H9 (cell line): ENCODE results near the gene NCBP3. TPM values are rescaled to one million over a fixed set of nuclear protein-coding genes. Genes with fewer than 3 reads are reported as not detected.
A peak's percentile ranks its signal among the peaks of the same experiment; 100 is the strongest.

Experiments
- DNase-seq: peaks from one replicate; pipeline ENCODE4 v3.0.0-alpha.2; 2017
- H2AFZ ChIP-seq: one replicate; pipeline ENCODE4 v1.6.1; 2013; ENCODE audit warnings: mild to moderate bottlenecking, low read length, control low read depth, moderate library complexity
- H2AK5ac ChIP-seq: 2 replicates; pipeline ENCODE4 v1.6.1; 2013; ENCODE audit warnings: low read length, control low read depth, mixed read lengths; ENCODE audit not compliant: insufficient read length
- H2BK120ac ChIP-seq: one replicate; pipeline ENCODE4 v1.6.1; 2013; ENCODE audit warnings: low read depth, mild to moderate bottlenecking, low read length, control low read depth, inconsistent platforms; ENCODE audit not compliant: poor library complexity, severe bottlenecking
- H2BK12ac ChIP-seq: 2 replicates; pipeline ENCODE4 v1.6.1; 2013; ENCODE audit warnings: low read length, control low read depth, mixed read lengths, low read depth; ENCODE audit not compliant: insufficient read length
- H2BK15ac ChIP-seq: 2 replicates; pipeline ENCODE4 v1.6.1; 2013; ENCODE audit warnings: low read depth, low read length, control low read depth
- H2BK20ac ChIP-seq: one replicate; pipeline ENCODE4 v1.6.1; 2013; ENCODE audit warnings: low read depth, mild to moderate bottlenecking, low read length, control low read depth, inconsistent platforms; ENCODE audit not compliant: poor library complexity, severe bottlenecking
- H2BK5ac ChIP-seq: 2 replicates; pipeline ENCODE4 v1.6.1; 2013; ENCODE audit warnings: low read length, control low read depth, mixed read lengths; ENCODE audit not compliant: insufficient read length
- H3K14ac ChIP-seq: 2 replicates; pipeline ENCODE4 v1.6.1; 2013; ENCODE audit warnings: low read length, control low read depth; ENCODE audit not compliant: insufficient read depth
- H3K18ac ChIP-seq: 2 replicates; pipeline ENCODE4 v1.6.1; 2013; ENCODE audit warnings: low read depth, mild to moderate bottlenecking, mixed read lengths, low read length, control low read depth; ENCODE audit not compliant: insufficient read length
- H3K23ac ChIP-seq: 2 replicates; pipeline ENCODE4 v1.6.1; 2013; ENCODE audit warnings: low read length, control low read depth, mixed read lengths, low read depth; ENCODE audit not compliant: insufficient read length
- H3K23me2 ChIP-seq: 2 replicates; pipeline ENCODE4 v1.6.1; 2013; ENCODE audit warnings: low read depth, mild to moderate bottlenecking, mixed read lengths, low read length, control low read depth; ENCODE audit not compliant: insufficient read length, poor library complexity, severe bottlenecking
- H3K27ac ChIP-seq: 2 replicates; pipeline ENCODE4 v1.5.1; 2013; ENCODE audit warnings: low read length, control low read depth, mixed read lengths, low read depth; ENCODE audit not compliant: insufficient read length
- H3K27me3 ChIP-seq: 2 replicates; pipeline ENCODE4 v1.6.1; 2013; ENCODE audit warnings: low read length, control low read depth, inconsistent platforms; ENCODE audit not compliant: insufficient read depth
- H3K4ac ChIP-seq: 2 replicates; pipeline ENCODE4 v1.6.1; 2013; ENCODE audit warnings: low read depth, mild to moderate bottlenecking, control low read depth, inconsistent platforms, low read length, moderate library complexity
- H3K4me1 ChIP-seq: 2 replicates; pipeline ENCODE4 v1.6.1; 2013; ENCODE audit warnings: low read length, control low read depth, inconsistent platforms; ENCODE audit not compliant: insufficient read depth
- H3K4me2 ChIP-seq: 2 replicates; pipeline ENCODE4 v1.6.1; 2013; ENCODE audit warnings: low read length, control low read depth, mixed read lengths; ENCODE audit not compliant: insufficient read length, insufficient read depth
- H3K56ac ChIP-seq: 2 replicates; pipeline ENCODE4 v1.6.1; 2013; ENCODE audit warnings: low read depth, mild to moderate bottlenecking, mixed read lengths, low read length, control low read depth; ENCODE audit not compliant: insufficient read length
- H3K79me1 ChIP-seq: 2 replicates; pipeline ENCODE4 v1.6.1; 2013; ENCODE audit warnings: low read depth, mild to moderate bottlenecking, moderate library complexity, low read length, control low read depth, inconsistent platforms; ENCODE audit not compliant: insufficient read depth, poor library complexity, severe bottlenecking
- H3K79me2 ChIP-seq: 2 replicates; pipeline ENCODE4 v1.6.1; 2013; ENCODE audit warnings: low read length, control low read depth, inconsistent platforms; ENCODE audit not compliant: insufficient read depth
- H3K9ac ChIP-seq: 2 replicates; pipeline ENCODE4 v1.6.1; 2013; ENCODE audit warnings: low read length, control low read depth, mixed read lengths; ENCODE audit not compliant: insufficient read length; ENCODE audit errors: extremely low read depth
- H3K9me3 ChIP-seq: one replicate; pipeline ENCODE4 v1.6.1; 2013; ENCODE audit warnings: low read depth, low read length, inconsistent platforms; ENCODE audit not compliant: control insufficient read depth
- H3T11ph ChIP-seq: one replicate; pipeline ENCODE4 v1.6.1; 2013; ENCODE audit warnings: mild to moderate bottlenecking, low read length, control low read depth, inconsistent platforms
- H4K20me1 ChIP-seq: one replicate; pipeline ENCODE4 v1.6.1; 2013; ENCODE audit not compliant: control insufficient read depth, insufficient read length, insufficient read depth
- H4K5ac ChIP-seq: 2 replicates; pipeline ENCODE4 v1.6.1; 2013; ENCODE audit warnings: low read depth, mild to moderate bottlenecking, mixed read lengths, low read length, control low read depth; ENCODE audit not compliant: insufficient read length
- H4K8ac ChIP-seq: replicated peaks from 2 replicates; pipeline ENCODE4 v1.6.1; 2013; ENCODE audit warnings: low read length, control low read depth, mixed read lengths, low read depth; ENCODE audit not compliant: insufficient read length
- H4K91ac ChIP-seq: 2 replicates; pipeline ENCODE4 v1.6.1; 2013; ENCODE audit warnings: low read depth, mild to moderate bottlenecking, moderate library complexity, mixed read lengths, low read length, control low read depth; ENCODE audit not compliant: insufficient read length
- H3K27ac Mint-ChIP-seq, 3 experiments: 2 replicates in 2 of 3; 3 replicates in 1 of 3; pipeline ENCODE4 v1.8.0; 2020 to 2021; ENCODE audit warnings: mixed read lengths in 3 of 3, mild to moderate bottlenecking in 1 of 3, moderate library complexity in 1 of 3
- H3K27me3 Mint-ChIP-seq: 2 replicates; pipeline ENCODE4 v1.8.0; 2021; ENCODE audit warnings: low read depth, mild to moderate bottlenecking, moderate library complexity, mixed read lengths
- H3K36me3 Mint-ChIP-seq, 3 experiments: 2 replicates in 2 of 3; 3 replicates in 1 of 3; pipeline ENCODE4 v1.8.0; 2020 to 2021; ENCODE audit warnings: low read depth in 3 of 3, mixed read lengths in 3 of 3; ENCODE audit not compliant: insufficient read depth in 1 of 3
- H3K4me1 Mint-ChIP-seq, 2 experiments: 2 replicates each; pipeline ENCODE4 v1.8.0; 2020; ENCODE audit warnings: mixed read lengths in 2 of 2
- H3K4me3 Mint-ChIP-seq, 2 experiments: 2 replicates in 1 of 2; 3 replicates in 1 of 2; pipeline ENCODE4 v1.8.0; 2020 to 2021; ENCODE audit warnings: mild to moderate bottlenecking in 2 of 2, mixed read lengths in 2 of 2, moderate library complexity in 1 of 2
- H3K9me3 Mint-ChIP-seq, 2 experiments: 2 replicates in 1 of 2; 3 replicates in 1 of 2; pipeline ENCODE4 v1.8.0; 2020; ENCODE audit warnings: mild to moderate bottlenecking in 2 of 2, mixed read lengths in 2 of 2, moderate library complexity in 1 of 2
- CTCF ChIP-seq: fragments of 200-600 bp; sonication (generic); conservative IDR thresholded peaks from 3 replicates; pipeline ENCODE4 v1.8.0; 2021; ENCODE audit warnings: antibody characterized with exemption, mild to moderate bottlenecking
- WGBS: extraction: QIAGEN DNeasy Blood & Tissue Kit; methylation state at CpG from one replicate; pipeline ENCODE4 v1.1.7; 2013; ENCODE audit warnings: missing lambda C conversion rate, low lambda C conversion rate, mixed read lengths; ENCODE audit not compliant: insufficient read length; ENCODE audit errors: extremely low coverage; 5-methylcytosine and 5-hydroxymethylcytosine counted together
- total RNA-seq: library from RNA; stranded (reverse); gene quantifications from 2 replicates; pipeline ENCODE4 v1.2.1, GENCODE V29; 2021

Gene NCBP3
- total RNA-seq, 1 experiment from 2014 or later = 45.7 TPM

GRCh38 chr17:3892095-3892998 is 46.3 kb upstream of the NCBP3 start:
- no peak overlapping the region for H3K56ac ChIP-seq
- H3K27me3 Mint-ChIP-seq = peaks cover 12% of the 10 kb centered on the region
- H3K23me2 ChIP-seq = peaks cover 6% of the 10 kb centered on the region
- H3K27ac ChIP-seq = no peak overlapping the region
- H2AFZ ChIP-seq = no peak overlapping the region
- no peak overlapping the region for H2BK15ac ChIP-seq
- no peak overlapping the region for H3K23ac ChIP-seq
- H3K4me1 Mint-ChIP-seq = peaks cover 32 to 47% of the 10 kb centered on the region in 2 experiments
- H3K9ac ChIP-seq = no peak overlapping the region
- peak; percentile 74 for DNase-seq
- H4K5ac ChIP-seq = no peak overlapping the region
- H3K4me1 ChIP-seq = peaks cover 2% of the 10 kb centered on the region; the same call in 1 of the 2 replicates
- no peaks in the 10 kb centered on the region for H3K36me3 Mint-ChIP-seq
- H2BK5ac ChIP-seq = no peak overlapping the region
- H3K18ac ChIP-seq = no peak overlapping the region
- no peak overlapping the region for H2BK120ac ChIP-seq
- H2BK12ac ChIP-seq = no peak overlapping the region
- no peak overlapping the region for H2AK5ac ChIP-seq
- no peak overlapping the region for H3T11ph ChIP-seq
- 0 out of 2 replicates have a peak overlapping the region, but pooled peaks have one; percentile 4 for H3K14ac ChIP-seq
- no CpG with 5 or more reads among the region's 96 CpGs for WGBS
- no peaks in the 10 kb centered on the region for H3K79me2 ChIP-seq
- H3K27ac Mint-ChIP-seq = peak overlapping the region in 1 of 3 experiments; percentile 57; a peak in 1 of 7 replicates
- no peak overlapping the region for H4K91ac ChIP-seq
- H3K4me3 Mint-ChIP-seq = peak overlapping the region; percentile 77
- H3K4ac ChIP-seq = no peak overlapping the region
- H3K79me1 ChIP-seq = no peaks in the 10 kb centered on the region
- H3K4me2 ChIP-seq = peak overlapping the region; percentile 47
- TF ChIP-seq CTCF = peak; percentile 39; the same call in 2 of the 3 replicates
- no peak overlapping the region for H2BK20ac ChIP-seq
- no peaks in the 10 kb centered on the region; the same call in 1 of the 2 replicates for H3K27me3 ChIP-seq
- no peaks in the 10 kb centered on the region for H3K9me3 ChIP-seq
- no peaks in the 10 kb centered on the region for H4K20me1 ChIP-seq
- no peaks in the 10 kb centered on the region for H3K9me3 Mint-ChIP-seq
- no peak overlapping the region for H4K8ac ChIP-seq
